ENCODE results near the gene SLC15A3.

- TF ChIP-seq CTCF (IDR thresholded peaks at IDR 0.05) (no peak), POLR2A (IDR thresholded peaks at IDR 0.05) (no peak)
Measured at GRCh38 chr11:60919956-60920355, 32.0 kb downstream of the SLC15A3 start.
